Neural cell (in vitro differentiated cells): ENCODE measurements around the gene SLC2A5. TPM values are rescaled to one million over a fixed set of nuclear protein-coding genes. Genes with fewer than 3 reads are reported as not detected.

Experiments
- H2AFZ ChIP-seq: fragments of 200-600, 300-800 bp; sonication (generic), shearing (Covaris generic); 2 replicates; pipeline ENCODE4 v1.6.0; 2014; ENCODE audit warnings: low read depth, mild to moderate bottlenecking, antibody characterized with exemption, low read length, moderate library complexity
- H3F3A ChIP-seq: fragments of 200-600 bp; shearing (Covaris generic); 2 replicates; pipeline ENCODE4 v1.6.1; 2016; ENCODE audit warnings: mild to moderate bottlenecking, moderate library complexity, mixed read lengths, antibody characterized with exemption, low read length; ENCODE audit not compliant: insufficient read depth, poor library complexity, severe bottlenecking
- H3K27ac ChIP-seq: fragments of 200-600, 300-800 bp; sonication (generic), shearing (Covaris generic); 2 replicates; pipeline ENCODE4 v1.5.1; 2014; ENCODE audit warnings: mild to moderate bottlenecking, low read length, moderate library complexity
- H3K27me3 ChIP-seq: fragments of 300-800, 200-600 bp; sonication (generic), shearing (Covaris generic); 2 replicates; pipeline ENCODE4 v1.6.0; 2014; ENCODE audit warnings: mild to moderate bottlenecking, low read depth, low read length, moderate library complexity; ENCODE audit not compliant: insufficient read depth
- H3K36me3 ChIP-seq: fragments of 300-800, 200-600 bp; sonication (generic), shearing (Covaris generic); 2 replicates; pipeline ENCODE4 v1.5.1; 2014; ENCODE audit warnings: mild to moderate bottlenecking, antibody characterized with exemption, low read length, moderate library complexity; ENCODE audit not compliant: insufficient read depth
- H3K4me2 ChIP-seq: fragments of 300-800, 200-600 bp; sonication (generic), shearing (Covaris generic); 2 replicates; pipeline ENCODE4 v1.6.0; 2014; ENCODE audit warnings: mild to moderate bottlenecking, low read length
- H3K4me3 ChIP-seq: fragments of 300-800, 200-600 bp; sonication (generic), shearing (Covaris generic); 2 replicates; pipeline ENCODE4 v1.5.1; 2014; ENCODE audit warnings: mild to moderate bottlenecking, low read length, moderate library complexity
- H3K79me2 ChIP-seq: fragments of 200-600 bp; shearing (Covaris generic); replicated peaks from 2 replicates; pipeline ENCODE4 v1.6.0; 2014; ENCODE audit warnings: mild to moderate bottlenecking, low read length, moderate library complexity; ENCODE audit not compliant: insufficient read depth
- H3K9ac ChIP-seq: fragments of 300-800, 200-600 bp; sonication (generic), shearing (Covaris generic); 2 replicates; pipeline ENCODE4 v1.6.1; 2016; ENCODE audit warnings: mild to moderate bottlenecking, low read length, mixed read lengths
- H3K9me2 ChIP-seq: fragments of 200-600 bp; shearing (Covaris generic); 2 replicates; pipeline ENCODE4 v1.6.1; 2016; ENCODE audit warnings: mild to moderate bottlenecking, low read length, mixed read lengths; ENCODE audit not compliant: insufficient read depth
- H3K9me3 ChIP-seq: fragments of 200-600, 300-800 bp; sonication (generic), shearing (Covaris generic); 2 replicates; pipeline ENCODE4 v1.6.1; 2016; ENCODE audit warnings: mild to moderate bottlenecking, mixed run types, low read length, moderate library complexity, mixed read lengths
- H4K20me1 ChIP-seq: fragments of 200-600 bp; shearing (Covaris generic); 2 replicates; pipeline ENCODE4 v1.6.1; 2016; ENCODE audit warnings: mild to moderate bottlenecking, mixed run types; ENCODE audit not compliant: insufficient read depth
- CTCF ChIP-seq: fragments of 450-650 bp; IDR thresholded peaks from 2 replicates; pipeline ENCODE4 v1.5.1; 2014; ENCODE audit warnings: antibody characterized with exemption, mild to moderate bottlenecking, moderate library complexity; ENCODE audit not compliant: poor library complexity, severe bottlenecking
- EP300 ChIP-seq: fragments of 450-650 bp; conservative IDR thresholded peaks from 2 replicates; pipeline ENCODE4 v1.6.1; 2014; ENCODE audit warnings: antibody characterized with exemption, mild to moderate bottlenecking, moderate library complexity; ENCODE audit not compliant: poor library complexity, severe bottlenecking
- EZH2 ChIP-seq: fragments of 200-600, 300-800 bp; shearing (Covaris generic), sonication (generic); IDR thresholded peaks from 2 replicates; pipeline ENCODE4 v1.6.1; 2014; ENCODE audit warnings: antibody characterized with exemption, low read length, borderline replicate concordance, mild to moderate bottlenecking; ENCODE audit not compliant: insufficient read depth, poor library complexity, severe bottlenecking
- MXI1 ChIP-seq: fragments of 450-650 bp; conservative IDR thresholded peaks from 2 replicates; pipeline ENCODE4 v1.6.1; 2014; ENCODE audit warnings: antibody characterized with exemption, mild to moderate bottlenecking; ENCODE audit not compliant: poor library complexity, severe bottlenecking
- POLR2AphosphoS5 ChIP-seq: IDR thresholded peaks from 2 replicates; pipeline ENCODE4 v1.6.1; 2012
- RAD21 ChIP-seq: fragments of 450-650 bp; conservative IDR thresholded peaks from 2 replicates; pipeline ENCODE4 v1.6.1; 2014; ENCODE audit warnings: antibody characterized with exemption, mild to moderate bottlenecking, moderate library complexity
- SMC3 ChIP-seq: fragments of 450-650 bp; conservative IDR thresholded peaks from 2 replicates; pipeline ENCODE4 v1.6.1; 2014; ENCODE audit warnings: antibody characterized with exemption, mild to moderate bottlenecking, moderate library complexity; ENCODE audit not compliant: poor library complexity
- TAF1 ChIP-seq: IDR thresholded peaks from 2 replicates; pipeline ENCODE4 v1.6.1; 2012; ENCODE audit warnings: low read depth
- polyA plus RNA-seq: library from polyadenylated mRNA; depleted of rRNA; stranded (reverse); fragments of >200 nt; gene quantifications from 2 replicates; pipeline ENCODE4 v1.2.3, GENCODE V29; 2014
- TF ChIP-seq, protein P1 (sequence below): IDR thresholded peaks from 2 replicates; pipeline ENCODE4 v1.6.1; 2012; ENCODE audit warnings: borderline replicate concordance

Gene SLC2A5
- polyA plus RNA-seq, 1 donor from 2014 or later: not detected

GRCh38 chr1:9111957-9112356 lies 42.5 kb upstream of the SLC2A5 start:
- Histone ChIP-seq H2AFZ (no peak overlapping the region), H3K9me3 (no peaks in the 10 kb centered on the region), H3F3A (no peaks in the 10 kb centered on the region), H3K4me3 (no peak overlapping the region), H3K79me2 (no peaks in the 10 kb centered on the region), H3K9ac (no peak overlapping the region), H3K9me2 (no peaks in the 10 kb centered on the region), H4K20me1 (no peaks in the 10 kb centered on the region), H3K36me3 (no peaks in the 10 kb centered on the region), H3K27me3 (no peaks in the 10 kb centered on the region), H3K27ac (no peak overlapping the region), H3K4me2 (no peak overlapping the region)
- TF ChIP-seq RAD21: no peak
- no peak for TF ChIP-seq MXI1
- no peak for TF ChIP-seq CTCF
- TF ChIP-seq POLR2AphosphoS5: no peak
- TF ChIP-seq, protein P1, sequence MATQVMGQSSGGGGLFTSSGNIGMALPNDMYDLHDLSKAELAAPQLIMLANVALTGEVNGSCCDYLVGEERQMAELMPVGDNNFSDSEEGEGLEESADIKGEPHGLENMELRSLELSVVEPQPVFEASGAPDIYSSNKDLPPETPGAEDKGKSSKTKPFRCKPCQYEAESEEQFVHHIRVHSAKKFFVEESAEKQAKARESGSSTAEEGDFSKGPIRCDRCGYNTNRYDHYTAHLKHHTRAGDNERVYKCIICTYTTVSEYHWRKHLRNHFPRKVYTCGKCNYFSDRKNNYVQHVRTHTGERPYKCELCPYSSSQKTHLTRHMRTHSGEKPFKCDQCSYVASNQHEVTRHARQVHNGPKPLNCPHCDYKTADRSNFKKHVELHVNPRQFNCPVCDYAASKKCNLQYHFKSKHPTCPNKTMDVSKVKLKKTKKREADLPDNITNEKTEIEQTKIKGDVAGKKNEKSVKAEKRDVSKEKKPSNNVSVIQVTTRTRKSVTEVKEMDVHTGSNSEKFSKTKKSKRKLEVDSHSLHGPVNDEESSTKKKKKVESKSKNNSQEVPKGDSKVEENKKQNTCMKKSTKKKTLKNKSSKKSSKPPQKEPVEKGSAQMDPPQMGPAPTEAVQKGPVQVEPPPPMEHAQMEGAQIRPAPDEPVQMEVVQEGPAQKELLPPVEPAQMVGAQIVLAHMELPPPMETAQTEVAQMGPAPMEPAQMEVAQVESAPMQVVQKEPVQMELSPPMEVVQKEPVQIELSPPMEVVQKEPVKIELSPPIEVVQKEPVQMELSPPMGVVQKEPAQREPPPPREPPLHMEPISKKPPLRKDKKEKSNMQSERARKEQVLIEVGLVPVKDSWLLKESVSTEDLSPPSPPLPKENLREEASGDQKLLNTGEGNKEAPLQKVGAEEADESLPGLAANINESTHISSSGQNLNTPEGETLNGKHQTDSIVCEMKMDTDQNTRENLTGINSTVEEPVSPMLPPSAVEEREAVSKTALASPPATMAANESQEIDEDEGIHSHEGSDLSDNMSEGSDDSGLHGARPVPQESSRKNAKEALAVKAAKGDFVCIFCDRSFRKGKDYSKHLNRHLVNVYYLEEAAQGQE: no peak

GRCh38 chr1:9111357-9111691 lies 41.9 kb upstream of the SLC2A5 start:
- H3K36me3 ChIP-seq: no peaks in the 10 kb centered on the region
- no peaks in the 10 kb centered on the region for H3K79me2 ChIP-seq
- no peak overlapping the region for H3K27ac ChIP-seq
- TF ChIP-seq RAD21: no peak
- no peak for TF ChIP-seq SMC3
- no peak for TF ChIP-seq TAF1
- no peak for TF ChIP-seq POLR2AphosphoS5
- no peak for TF ChIP-seq CTCF
- TF ChIP-seq, protein P1: no peak
- no peak for TF ChIP-seq EZH2
- no peak for TF ChIP-seq MXI1
- TF ChIP-seq EP300: no peak
- H3K9me2 ChIP-seq: no peaks in the 10 kb centered on the region
- H3K9ac ChIP-seq: no peak overlapping the region
- H3K9me3 ChIP-seq: no peaks in the 10 kb centered on the region
- H3F3A ChIP-seq: no peaks in the 10 kb centered on the region
- H3K27me3 ChIP-seq: no peaks in the 10 kb centered on the region
- H3K4me3 ChIP-seq: no peak overlapping the region
- H2AFZ ChIP-seq: no peak overlapping the region
- H4K20me1 ChIP-seq: no peaks in the 10 kb centered on the region
- H3K4me2 ChIP-seq: no peak overlapping the region
